ENCODE results near the gene CLPTM1L.
A peak's percentile ranks its signal among the peaks of the same experiment; 100 is the strongest.

Gene CLPTM1L

DNA sequence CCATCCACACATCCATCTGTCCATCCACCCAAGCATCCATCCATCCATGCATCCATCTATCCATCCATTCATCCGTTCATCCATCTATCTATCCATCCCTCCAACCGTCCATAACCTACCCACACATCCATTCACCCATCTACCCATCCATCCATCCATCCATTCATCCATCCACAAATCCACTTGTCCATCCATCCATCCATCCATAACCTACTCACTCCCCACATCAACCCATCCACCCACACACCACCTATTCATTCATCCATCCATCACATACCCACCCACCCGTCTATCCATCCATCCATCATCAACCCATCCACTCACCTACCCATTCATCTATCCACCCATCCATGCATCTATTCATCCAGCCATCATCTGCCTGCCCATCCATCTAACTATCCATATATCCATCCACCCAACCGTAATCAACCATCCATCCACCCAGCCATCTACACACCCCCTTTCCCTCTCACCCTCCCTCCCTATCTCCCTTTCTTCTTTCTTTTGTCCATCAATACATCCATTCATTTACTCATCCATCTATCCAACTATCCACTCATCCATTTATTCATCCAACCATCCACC lies 43.6 kb upstream of the CLPTM1L start (continued):
- TF ChIP-seq ZNF248 (tag by site-specific recombination; IDR thresholded peaks at IDR 0.05) = no peak; the same call in 1 of the 2 replicates

DNA sequence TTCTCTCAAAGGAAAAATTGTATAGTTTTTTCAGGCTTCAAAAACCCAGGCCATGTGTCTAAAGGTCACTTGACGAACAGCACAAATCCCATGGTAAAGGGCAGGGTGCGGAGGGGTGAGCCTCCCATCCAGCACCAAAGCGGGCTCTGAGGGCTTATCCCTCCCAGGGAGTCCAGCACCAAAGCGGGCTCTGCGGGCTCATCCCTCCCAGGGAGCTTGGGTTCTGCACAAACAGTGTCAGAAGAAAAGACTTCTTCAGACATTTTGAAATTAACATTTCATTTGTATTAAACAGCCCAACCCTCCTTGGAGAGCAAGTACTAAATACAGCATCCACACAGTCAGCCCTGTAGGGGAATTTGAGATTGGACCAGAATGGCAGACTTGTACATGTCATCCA lies 43.0 kb upstream of the CLPTM1L start:
- POLR2A ChIA-PET = no interaction called here
- TF ChIP-seq, protein P1, sequence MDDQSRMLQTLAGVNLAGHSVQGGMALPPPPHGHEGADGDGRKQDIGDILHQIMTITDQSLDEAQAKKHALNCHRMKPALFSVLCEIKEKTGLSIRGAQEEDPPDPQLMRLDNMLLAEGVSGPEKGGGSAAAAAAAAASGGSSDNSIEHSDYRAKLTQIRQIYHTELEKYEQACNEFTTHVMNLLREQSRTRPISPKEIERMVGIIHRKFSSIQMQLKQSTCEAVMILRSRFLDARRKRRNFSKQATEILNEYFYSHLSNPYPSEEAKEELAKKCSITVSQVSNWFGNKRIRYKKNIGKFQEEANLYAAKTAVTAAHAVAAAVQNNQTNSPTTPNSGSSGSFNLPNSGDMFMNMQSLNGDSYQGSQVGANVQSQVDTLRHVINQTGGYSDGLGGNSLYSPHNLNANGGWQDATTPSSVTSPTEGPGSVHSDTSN (CRISPR knock-in tag; IDR thresholded peaks at IDR 0.05) = no peak
- TF ChIP-seq ZNF558 (tag by site-specific recombination; IDR thresholded peaks at IDR 0.05) (no peak), ZNF707 (tag by site-specific recombination; IDR thresholded peaks at IDR 0.05) (no peak), ZNF37A (tag by site-specific recombination; IDR thresholded peaks at IDR 0.05) (no peak), ZNF140 (tag by site-specific recombination; IDR thresholded peaks at IDR 0.05) (no peak)
- TF ChIP-seq, protein P2, sequence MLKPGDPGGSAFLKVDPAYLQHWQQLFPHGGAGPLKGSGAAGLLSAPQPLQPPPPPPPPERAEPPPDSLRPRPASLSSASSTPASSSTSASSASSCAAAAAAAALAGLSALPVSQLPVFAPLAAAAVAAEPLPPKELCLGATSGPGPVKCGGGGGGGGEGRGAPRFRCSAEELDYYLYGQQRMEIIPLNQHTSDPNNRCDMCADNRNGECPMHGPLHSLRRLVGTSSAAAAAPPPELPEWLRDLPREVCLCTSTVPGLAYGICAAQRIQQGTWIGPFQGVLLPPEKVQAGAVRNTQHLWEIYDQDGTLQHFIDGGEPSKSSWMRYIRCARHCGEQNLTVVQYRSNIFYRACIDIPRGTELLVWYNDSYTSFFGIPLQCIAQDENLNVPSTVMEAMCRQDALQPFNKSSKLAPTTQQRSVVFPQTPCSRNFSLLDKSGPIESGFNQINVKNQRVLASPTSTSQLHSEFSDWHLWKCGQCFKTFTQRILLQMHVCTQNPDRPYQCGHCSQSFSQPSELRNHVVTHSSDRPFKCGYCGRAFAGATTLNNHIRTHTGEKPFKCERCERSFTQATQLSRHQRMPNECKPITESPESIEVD (tag by site-specific recombination; IDR thresholded peaks at IDR 0.05) = no peak
- CTCF ChIA-PET = no interaction called here
- Histone ChIP-seq H3K4me1 (ENCODE audit: control insufficient read depth, insufficient read depth, low read length) (0 out of 2 replicates have a peak, but pooled peaks cover 3% of the 10 kb centered on the region), H3K27ac (ENCODE audit: extremely low read depth, low read depth, low read length) (no peak overlapping the region), H3K9me3 (ENCODE audit: control insufficient read depth, insufficient read depth, low read depth, low read length) (no peaks in the 10 kb centered on the region), H3K36me3 (ENCODE audit: control insufficient read depth in 2 of 2, insufficient read depth in 1 of 2, low read length in 2 of 2) (no peaks in the 10 kb centered on the region), H3K4me3 (ENCODE audit: low read depth, low read length) (no peak overlapping the region)

DNA sequence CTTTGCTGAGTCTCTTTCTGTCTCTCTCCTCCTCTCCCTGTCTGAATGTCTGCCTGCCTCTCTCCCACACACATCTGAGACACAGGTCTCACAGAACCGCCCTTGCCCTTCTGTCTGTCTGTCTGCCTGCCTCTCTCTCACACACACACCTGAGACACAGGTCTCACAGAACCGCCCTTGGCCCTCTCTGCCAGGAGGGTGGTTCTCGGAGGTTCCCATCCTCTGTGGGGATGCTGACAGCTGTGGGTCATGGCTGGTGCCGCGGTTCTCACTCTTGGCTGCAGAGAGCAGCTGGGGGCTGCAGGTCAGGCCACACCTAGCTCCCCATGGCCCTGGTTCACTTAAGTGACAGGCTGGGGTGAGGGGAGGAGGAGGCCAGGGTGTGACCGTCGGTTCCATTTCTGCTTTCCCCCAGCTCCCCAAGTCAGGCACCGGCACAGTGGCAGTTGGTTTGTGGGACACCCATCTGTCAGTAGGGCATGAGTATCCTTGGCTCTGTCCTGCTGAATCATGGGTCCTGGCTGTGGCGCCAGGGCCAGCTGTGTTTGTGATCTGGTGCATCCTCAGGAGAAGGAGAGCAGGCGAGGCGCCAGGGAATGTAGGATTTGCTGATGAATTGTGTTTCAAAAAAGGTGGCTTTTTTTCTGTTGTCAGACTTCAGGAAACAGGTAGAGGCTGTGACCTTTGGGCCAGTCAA lies 42.3 kb upstream of the CLPTM1L start:
- TF ChIP-seq ZNF184 (tag by site-specific recombination; IDR thresholded peaks at IDR 0.05) (no peak), ZFP69B (tag by site-specific recombination; IDR thresholded peaks at IDR 0.05) (no peak), FEZF1 (tag by site-specific recombination; IDR thresholded peaks at IDR 0.05) (no peak), ZNF792 (tag by site-specific recombination; IDR thresholded peaks at IDR 0.05) (no peak), ZNF302 (tag by site-specific recombination; IDR thresholded peaks at IDR 0.05; ENCODE audit: low read depth) (no peak), ZNF274 (IDR thresholded peaks at IDR 0.05; ENCODE audit: low read length) (no peak), ZNF274 (tag by site-specific recombination; IDR thresholded peaks at IDR 0.05; ENCODE audit: borderline replicate concordance) (no peak), ZNF837 (tag by site-specific recombination; IDR thresholded peaks at IDR 0.05) (no peak), ZNF10 (tag by site-specific recombination; IDR thresholded peaks at IDR 0.05) (no peak)
- ChIA-PET CTCF (interaction anchor here (0.6 kb wide), 1 partner anchor 377 kb away, joined by 3 read pairs; no protein-coding TSS in a partner anchor), POLR2A (interaction anchor here (0.6 kb wide), 1 partner anchor 185 kb away, joined by 5 read pairs; no protein-coding TSS in a partner anchor)
- H3K9me3 ChIP-seq (ENCODE audit: control insufficient read depth, insufficient read depth, low read depth, low read length) = no peaks in the 10 kb centered on the region
- no peak overlapping the region for H3K27ac ChIP-seq (ENCODE audit: extremely low read depth, low read depth, low read length)
- H3K4me1 ChIP-seq (ENCODE audit: control insufficient read depth, insufficient read depth, low read length) = 0 out of 2 replicates have a peak, but pooled peaks cover 3% of the 10 kb centered on the region
- H3K36me3 ChIP-seq (ENCODE audit: control insufficient read depth in 2 of 2, insufficient read depth in 1 of 2, low read length in 2 of 2) = no peaks in the 10 kb centered on the region
- no peak overlapping the region for H3K4me3 ChIP-seq (ENCODE audit: low read depth, low read length)

DNA sequence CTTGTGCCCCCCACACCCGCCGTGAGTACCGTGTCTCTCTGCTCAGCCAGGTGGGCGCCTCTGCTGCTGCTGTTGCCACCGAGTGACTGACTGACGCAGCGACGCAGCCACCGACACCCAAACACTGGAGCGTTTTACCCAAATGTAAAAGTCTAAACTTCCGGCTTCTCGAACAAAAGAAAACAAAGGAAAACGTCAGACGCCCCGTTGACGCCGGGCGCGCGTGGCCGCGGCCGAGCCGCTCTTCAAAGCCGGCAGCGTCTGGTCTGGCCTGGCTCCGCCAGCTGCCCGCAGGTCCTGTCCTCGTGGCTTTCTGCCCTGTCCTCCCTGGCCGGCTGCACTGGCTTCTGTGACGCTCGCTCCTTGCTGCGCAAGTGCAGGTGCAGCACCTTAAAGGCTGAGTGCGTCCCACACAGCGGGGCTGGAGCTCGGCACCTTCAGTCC lies 41.4 kb upstream of the CLPTM1L start:
- Histone ChIP-seq H3K4me3 (ENCODE audit: low read depth, low read length) (peak overlapping the region; percentile 40), H3K9me3 (ENCODE audit: control insufficient read depth, insufficient read depth, low read depth, low read length) (no peaks in the 10 kb centered on the region), H3K27ac (ENCODE audit: extremely low read depth, low read depth, low read length) (no peak overlapping the region; the same call in 1 of the 2 replicates), H3K36me3 (ENCODE audit: control insufficient read depth in 2 of 2, insufficient read depth in 1 of 2, low read length in 2 of 2) (no peaks in the 10 kb centered on the region), H3K4me1 (ENCODE audit: control insufficient read depth, insufficient read depth, low read length) (0 out of 2 replicates have a peak, but pooled peaks cover 3% of the 10 kb centered on the region)
- TF ChIP-seq SETDB1 (IDR thresholded peaks at IDR 0.05; ENCODE audit: insufficient read length, low read length) (no peak), REPIN1 (tag by site-specific recombination; IDR thresholded peaks at IDR 0.05; ENCODE audit: low read depth) (no peak), GLIS1 (tag by site-specific recombination; IDR thresholded peaks at IDR 0.05) (no peak), KLF8 (tag by site-specific recombination; IDR thresholded peaks at IDR 0.05) (no peak)
- TF ChIP-seq, protein P3, sequence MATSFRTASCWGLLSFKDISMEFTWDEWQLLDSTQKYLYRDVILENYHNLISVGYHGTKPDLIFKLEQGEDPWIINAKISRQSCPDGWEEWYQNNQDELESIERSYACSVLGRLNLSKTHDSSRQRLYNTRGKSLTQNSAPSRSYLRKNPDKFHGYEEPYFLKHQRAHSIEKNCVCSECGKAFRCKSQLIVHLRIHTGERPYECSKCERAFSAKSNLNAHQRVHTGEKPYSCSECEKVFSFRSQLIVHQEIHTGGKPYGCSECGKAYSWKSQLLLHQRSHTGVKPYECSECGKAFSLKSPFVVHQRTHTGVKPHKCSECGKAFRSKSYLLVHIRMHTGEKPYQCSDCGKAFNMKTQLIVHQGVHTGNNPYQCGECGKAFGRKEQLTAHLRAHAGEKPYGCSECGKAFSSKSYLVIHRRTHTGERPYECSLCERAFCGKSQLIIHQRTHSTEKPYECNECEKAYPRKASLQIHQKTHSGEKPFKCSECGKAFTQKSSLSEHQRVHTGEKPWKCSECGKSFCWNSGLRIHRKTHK (tag by site-specific recombination; IDR thresholded peaks at IDR 0.05) = no peak
- ChIA-PET CTCF (no interaction called here), POLR2A (interaction anchor here (0.5 kb wide), 1 partner anchor 34 kb away, joined by 3 read pairs; no protein-coding TSS in a partner anchor)

All from HEK293 (cell line).